ENCODE measurements around the gene SH3YL1. TPM values are rescaled to one million over a fixed set of nuclear protein-coding genes. Genes with fewer than 3 reads are reported as not detected.

The SH3YL1 gene
- total and polyA plus RNA-seq, 2 of the 4 experiments (the other 2 are of a cell fraction) = 18.1 to 21.2 TPM

GRCh38 chr2:253202-253638, 10.6 kb downstream of the SH3YL1 start:
- Histone ChIP-seq H3K79me1 (ENCODE audit: low read depth in 1 of 2, low read length in 2 of 2) (no peaks in the 10 kb centered on the region), H2AFZ (replicated peaks; ENCODE audit: low read length, poor library complexity) (no peak overlapping the region), H2AK5ac (ENCODE audit: low read depth, low read length) (no peak overlapping the region), H4K91ac (ENCODE audit: insufficient read depth, low read depth, low read length) (no peak overlapping the region), H3K27ac (ENCODE audit: insufficient read depth, low read length) (no peak overlapping the region), H3K4ac (ENCODE audit: low read depth, low read length) (no peak overlapping the region), H3K27me3 (ENCODE audit: control insufficient read depth, insufficient read depth, low read length) (no peaks in the 10 kb centered on the region), H3K4me1 (ENCODE audit: control insufficient read depth, insufficient read depth, low read length) (no peaks in the 10 kb centered on the region), H3K4me2 (ENCODE audit: low read depth, low read length) (no peak overlapping the region), H2BK120ac (ENCODE audit: low read depth, low read length) (no peak overlapping the region), H3K9me3 (ENCODE audit: control insufficient read depth, insufficient read depth, low read length) (no peaks in the 10 kb centered on the region), H2BK20ac (ENCODE audit: low read depth, low read length) (no peak overlapping the region), H4K5ac (ENCODE audit: low read depth, low read length) (no peak overlapping the region), H3K18ac (ENCODE audit: low read depth, low read length) (no peak overlapping the region), H3K9me1 (ENCODE audit: insufficient read depth, low read length) (no peaks in the 10 kb centered on the region), H2AK9ac (replicated peaks; ENCODE audit: low read depth, low read length, poor library complexity) (no peak overlapping the region), H3K9ac (ENCODE audit: low read depth, low read length) (no peak overlapping the region), H2BK15ac (ENCODE audit: low read depth, low read length) (no peak overlapping the region), H3K14ac (replicated peaks; ENCODE audit: low read depth, low read length) (no peak overlapping the region), H2BK5ac (ENCODE audit: low read depth, low read length, poor library complexity, severe bottlenecking) (no peak overlapping the region), H3K36me3 (ENCODE audit: control insufficient read depth, insufficient read depth, low read length) (peaks cover 14% of the 10 kb centered on the region), H3K23ac (ENCODE audit: low read depth, low read length) (no peak overlapping the region), H3K4me3 (ENCODE audit: insufficient read depth, low read depth, low read length) (no peak overlapping the region), H3K56ac (ENCODE audit: extremely low read depth, insufficient read depth, low read length) (no peak overlapping the region), H4K20me1 (ENCODE audit: insufficient read depth, low read length) (no peaks in the 10 kb centered on the region), H4K8ac (ENCODE audit: low read depth in 2 of 2, low read length in 2 of 2) (no peak overlapping the region)
- ChIA-PET CTCF (no interaction called here), POLR2A (ENCODE audit: unreplicated experiment) (no interaction called here)
- dilution Hi-C loops (cut with HindIII; ENCODE audit: low sequenced_read_pairs, unreplicated experiment) (no loop called here), intact Hi-C loops (cut with micrococcal nuclease) (no loop called here), in situ Hi-C loops (cut with MboI; ENCODE audit: low sequenced_read_pairs) (no loop called here)
- no TSS peak for BruUV-seq (replicated peaks)
- no peak for TF ChIP-seq ELK1 (IDR thresholded peaks at IDR 0.05; ENCODE audit: borderline replicate concordance, low read depth, low read length)
- TF ChIP-seq FOS (IDR thresholded peaks at IDR 0.05; ENCODE audit: low read depth, low read length) = no peak
- TF ChIP-seq SMC3 (IDR thresholded peaks at IDR 0.05; ENCODE audit: low read depth, low read length) = no peak
- no peak for TF ChIP-seq CHD1 (IDR thresholded peaks at IDR 0.05; ENCODE audit: low read depth, low read length)
- DNase-seq (no peak), ATAC-seq (ENCODE audit: low read depth) (no peak)
- no CpG with 5 or more reads among the region's 8 CpGs for WGBS, 2 experiments (ENCODE audit: extremely low coverage in 2 of 2, insufficient read length in 1 of 2)

All from IMR-90 (cell line).